Smooth muscle cell (in vitro differentiated cells): ENCODE results near the gene TNFRSF17. TPM values are rescaled to one million over a fixed set of nuclear protein-coding genes. Genes with fewer than 3 reads are reported as not detected.
A peak's percentile ranks its signal among the peaks of the same experiment; 100 is the strongest.

ENCODE experiments used
- DNase-seq: peaks from one replicate; lab custom pipeline; 2025; ENCODE audit not compliant: unreplicated experiment; lab: John Stamatoyannopoulos, UW
- H2AFZ ChIP-seq: fragments of 200-600 bp; sonication (generic); 2 replicates; pipeline ENCODE4 v1.6.0; 2016; ENCODE audit warnings: antibody characterized with exemption, low read depth, mild to moderate bottlenecking
- H3F3A ChIP-seq: fragments of 200-600 bp; sonication (generic); 2 replicates; pipeline ENCODE4 v1.6.0; 2017; ENCODE audit warnings: antibody characterized with exemption, low read depth
- H3K27ac ChIP-seq: fragments of 200-600 bp; sonication (generic); 2 replicates; pipeline ENCODE4 v1.5.1; 2016; ENCODE audit warnings: low read depth, mild to moderate bottlenecking
- H3K27me3 ChIP-seq: fragments of 200-600 bp; sonication (generic); 2 replicates; pipeline ENCODE4 v1.6.1; 2016; ENCODE audit warnings: low read depth, mild to moderate bottlenecking
- H3K36me3 ChIP-seq: fragments of 200-600 bp; sonication (generic); 2 replicates; pipeline ENCODE4 v1.5.1; 2016; ENCODE audit warnings: low read depth
- H3K4me1 ChIP-seq: fragments of 200-600 bp; sonication (generic); 2 replicates; pipeline ENCODE4 v1.5.1; 2016; ENCODE audit warnings: low read depth
- H3K4me2 ChIP-seq: fragments of 200-600 bp; sonication (generic); 2 replicates; pipeline ENCODE4 v1.6.0; 2016; ENCODE audit warnings: mild to moderate bottlenecking
- H3K4me3 ChIP-seq: fragments of 200-600 bp; sonication (generic); 2 replicates; pipeline ENCODE4 v1.5.1; 2016; ENCODE audit warnings: mild to moderate bottlenecking
- H3K79me2 ChIP-seq: fragments of 200-600 bp; sonication (generic); 2 replicates; pipeline ENCODE4 v1.6.0; 2016; ENCODE audit warnings: low read depth, mild to moderate bottlenecking
- H3K9ac ChIP-seq: fragments of 200-600 bp; sonication (generic); 2 replicates; pipeline ENCODE4 v1.6.0; 2016; ENCODE audit warnings: low read depth
- H3K9me3 ChIP-seq: fragments of 200-600 bp; sonication (generic); replicated peaks from 2 replicates; pipeline ENCODE4 v1.5.1; 2016; ENCODE audit warnings: low read depth
- H4K20me1 ChIP-seq: fragments of 200-600 bp; sonication (generic); 2 replicates; pipeline ENCODE4 v1.6.0; 2016; ENCODE audit warnings: low read depth
- CTCF ChIP-seq: fragments of 200-600 bp; sonication (generic); IDR thresholded peaks from 2 replicates; pipeline ENCODE4 v1.5.1; 2017; ENCODE audit warnings: borderline replicate concordance, mild to moderate bottlenecking, antibody characterized with exemption; ENCODE audit not compliant: insufficient read depth, poor library complexity, severe bottlenecking
- WGBS: methylation state at CpG from one replicate; pipeline ENCODE4 v1.1.7; 2016; ENCODE audit warnings: low lambda C conversion rate; 5-methylcytosine and 5-hydroxymethylcytosine counted together
- polyA plus RNA-seq: library from polyadenylated mRNA; unstranded; fragments of >200 nt; fragmentation: Nextera tagmentation; extraction: Ambion mirVana; gene quantifications from 2 replicates; pipeline ENCODE4 v1.2.1, GENCODE V29; 2016
- total RNA-seq: library from RNA; depleted of rRNA; stranded (reverse); fragments of >200 nt; gene quantifications from 2 replicates; pipeline ENCODE4 v1.2.3, GENCODE V29; 2014

TNFRSF17 gene
- total and polyA plus RNA-seq, 2 experiments from 2014 or later = not detected

GRCh38 chr16:11980136-11980844, 15.3 kb downstream of the TNFRSF17 start:
- Histone ChIP-seq H4K20me1 (no peaks in the 10 kb centered on the region), H3K4me1 (peaks cover 7% of the 10 kb centered on the region), H3K9ac (no peak overlapping the region), H2AFZ (no peak overlapping the region), H3K4me3 (no peak overlapping the region), H3K36me3 (no peaks in the 10 kb centered on the region), H3K27me3 (no peaks in the 10 kb centered on the region), H3F3A (no peaks in the 10 kb centered on the region), H3K27ac (no peak overlapping the region), H3K4me2 (no peak overlapping the region), H3K9me3 (no peaks in the 10 kb centered on the region), H3K79me2 (peaks cover 46% of the 10 kb centered on the region)
- no peak for TF ChIP-seq CTCF
- no peak for DNase-seq
- 93% methylated on average over 5 of the region's 5 CpGs for WGBS

GRCh38 chr16:11985250-11985649, 20.2 kb downstream of the TNFRSF17 start:
- H3K36me3 ChIP-seq = no peaks in the 10 kb centered on the region
- 35% methylated on average over 5 of the region's 5 CpGs for WGBS
- no peak overlapping the region for H3K4me3 ChIP-seq
- no peaks in the 10 kb centered on the region for H3K27me3 ChIP-seq
- peaks cover 5% of the 10 kb centered on the region for H3K4me1 ChIP-seq
- DNase-seq = no peak
- H3K79me2 ChIP-seq = peaks cover 19% of the 10 kb centered on the region
- H3K4me2 ChIP-seq = no peak overlapping the region
- no peak overlapping the region for H2AFZ ChIP-seq
- H3K27ac ChIP-seq = no peak overlapping the region
- H3K9ac ChIP-seq = no peak overlapping the region
- no peaks in the 10 kb centered on the region for H3F3A ChIP-seq
- H4K20me1 ChIP-seq = peaks cover 10% of the 10 kb centered on the region
- H3K9me3 ChIP-seq = no peaks in the 10 kb centered on the region
- no peak for TF ChIP-seq CTCF

GRCh38 chr16:11986521-11987057, 21.6 kb downstream of the TNFRSF17 start:
- Histone ChIP-seq H3F3A (no peaks in the 10 kb centered on the region), H3K9ac (no peak overlapping the region), H3K36me3 (no peaks in the 10 kb centered on the region), H3K27me3 (no peaks in the 10 kb centered on the region), H3K9me3 (no peaks in the 10 kb centered on the region), H4K20me1 (peaks cover 11% of the 10 kb centered on the region), H3K4me3 (no peak overlapping the region), H2AFZ (no peak overlapping the region), H3K27ac (peak overlapping the region; percentile 38), H3K4me2 (peak overlapping the region; percentile 28), H3K79me2 (peaks cover 7% of the 10 kb centered on the region), H3K4me1 (peaks cover 5% of the 10 kb centered on the region)
- WGBS = 74% methylated on average over 12 of the region's 12 CpGs
- no peak for TF ChIP-seq CTCF
- DNase-seq = no peak
